Islet of Langerhans (tissue), 1 donor: ENCODE measurements around the gene MUC20.
"Not testable (repeated sequence)": the region's sequence is repeated elsewhere in the genome, so short reads cannot be mapped to it uniquely, and the experiment has no call there.

Experiments
- FAIRE-seq: peaks from one replicate; lab custom pipeline; 2011; peaks lifted over from hg19 to GRCh38; lab: Jason Lieb, UNC

Gene MUC20

DNA sequence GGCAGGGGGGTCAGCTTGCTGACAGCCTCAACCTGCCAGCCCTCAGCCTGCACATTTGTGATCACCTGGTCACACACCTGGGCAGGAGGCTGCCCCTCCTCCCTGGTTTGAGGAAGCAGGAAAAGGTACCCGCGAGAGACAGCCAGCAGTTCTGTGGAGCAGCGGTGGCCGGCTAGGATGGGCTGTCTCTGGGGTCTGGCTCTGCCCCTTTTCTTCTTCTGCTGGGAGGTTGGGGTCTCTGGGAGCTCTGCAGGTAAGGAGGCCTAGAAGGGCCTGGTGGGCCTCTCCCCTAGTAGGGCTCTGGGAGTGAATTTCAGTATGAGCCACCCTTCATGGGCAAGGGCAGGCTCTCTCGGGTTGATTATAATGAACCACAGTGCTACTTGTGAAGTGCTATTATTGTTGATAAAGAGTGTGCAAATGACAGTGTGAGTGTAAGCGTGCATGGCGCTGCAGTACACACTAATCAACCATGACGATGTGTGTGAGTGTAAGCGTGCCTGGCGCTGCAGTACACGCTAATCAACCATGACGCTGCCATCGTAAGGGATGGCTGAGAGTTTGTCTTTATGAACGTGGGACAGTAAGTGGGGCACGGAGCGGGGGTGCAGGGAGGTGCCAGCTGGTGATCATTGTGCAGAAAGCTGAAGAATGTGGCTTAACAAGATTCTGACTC lies at the start of gene MUC20:
Gene MUC20 (plus strand): TSS at position 148 of the 676 bp plus-strand sequence. CDS start 30 bp downstream, at position 178.
- not testable (repeated sequence) for FAIRE-seq

DNA sequence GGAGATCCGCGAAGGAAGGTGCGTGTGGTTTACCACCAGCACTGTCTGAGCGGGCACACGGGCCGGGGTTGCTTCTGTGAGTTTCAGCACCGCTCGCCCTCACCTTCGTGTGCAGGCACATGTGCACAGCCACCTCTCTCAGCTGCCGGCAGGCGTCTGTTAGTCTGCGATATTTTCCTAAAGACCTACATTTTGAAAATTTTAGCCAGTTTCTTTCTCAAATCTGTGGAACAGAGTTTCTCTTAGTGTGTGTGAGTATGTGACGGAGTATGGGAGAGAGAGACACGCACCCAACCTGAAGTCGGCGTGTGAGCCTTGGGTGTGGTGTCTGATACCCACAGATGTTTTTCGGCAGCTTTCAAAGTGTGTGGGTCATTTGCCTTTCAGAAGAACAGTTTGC lies 49.5 kb upstream of the MUC20 start:
- FAIRE-seq: not testable (repeated sequence)

GRCh38 chr3:195673711-195674110 lies 47.1 kb upstream of the MUC20 start:
- FAIRE-seq: not testable (repeated sequence)

DNA sequence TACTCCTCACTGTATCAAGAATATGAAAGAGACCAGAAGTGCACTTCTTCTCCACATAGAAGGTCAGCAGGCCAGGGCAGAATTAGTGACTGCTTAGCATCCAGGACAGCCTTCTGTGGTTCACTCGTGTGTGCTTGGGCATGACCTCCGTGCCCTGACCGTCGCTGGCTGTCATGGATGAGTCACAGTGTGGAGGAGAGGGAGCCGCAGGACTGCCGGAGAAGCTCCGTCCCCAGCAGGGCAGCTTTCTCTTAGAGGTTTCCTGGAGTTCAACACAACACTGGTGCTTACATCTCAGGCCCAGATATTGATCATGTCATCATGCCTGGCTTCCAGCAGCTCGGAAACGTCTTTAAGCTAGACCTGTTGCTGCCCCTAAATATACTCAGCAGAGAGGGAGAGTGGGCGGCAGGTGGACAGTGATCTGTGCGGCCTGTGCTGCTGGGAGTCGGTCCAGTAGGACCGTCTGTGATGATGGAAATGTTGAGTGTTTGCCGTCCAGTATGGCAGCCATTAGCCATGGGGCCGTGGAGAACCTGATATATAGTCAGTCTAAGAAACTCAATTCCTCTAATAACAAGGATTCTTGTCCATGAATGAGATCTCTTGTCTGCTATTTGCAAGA lies 42.3 kb upstream of the MUC20 start:
- not testable (repeated sequence) for FAIRE-seq

DNA sequence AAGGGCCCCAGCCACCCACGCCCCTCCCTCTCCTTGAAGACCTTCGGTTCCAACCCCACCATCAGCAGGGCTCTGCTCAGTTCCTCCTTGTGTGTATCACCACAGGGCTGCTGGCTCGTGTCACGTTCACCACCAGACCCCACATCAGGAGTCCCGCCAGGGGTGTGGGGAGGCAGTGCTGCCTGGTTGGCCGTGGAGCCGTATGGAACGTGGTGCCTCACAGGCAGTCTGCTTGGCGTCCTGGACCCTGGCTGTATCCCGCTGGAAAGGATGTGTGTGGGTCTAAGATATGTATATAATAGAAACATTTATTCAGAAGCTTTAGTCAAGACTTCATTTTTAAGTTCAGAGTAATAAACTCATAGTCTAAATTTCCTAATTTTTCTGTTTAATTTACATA lies 40.1 kb upstream of the MUC20 start:
- not testable (repeated sequence) for FAIRE-seq

DNA sequence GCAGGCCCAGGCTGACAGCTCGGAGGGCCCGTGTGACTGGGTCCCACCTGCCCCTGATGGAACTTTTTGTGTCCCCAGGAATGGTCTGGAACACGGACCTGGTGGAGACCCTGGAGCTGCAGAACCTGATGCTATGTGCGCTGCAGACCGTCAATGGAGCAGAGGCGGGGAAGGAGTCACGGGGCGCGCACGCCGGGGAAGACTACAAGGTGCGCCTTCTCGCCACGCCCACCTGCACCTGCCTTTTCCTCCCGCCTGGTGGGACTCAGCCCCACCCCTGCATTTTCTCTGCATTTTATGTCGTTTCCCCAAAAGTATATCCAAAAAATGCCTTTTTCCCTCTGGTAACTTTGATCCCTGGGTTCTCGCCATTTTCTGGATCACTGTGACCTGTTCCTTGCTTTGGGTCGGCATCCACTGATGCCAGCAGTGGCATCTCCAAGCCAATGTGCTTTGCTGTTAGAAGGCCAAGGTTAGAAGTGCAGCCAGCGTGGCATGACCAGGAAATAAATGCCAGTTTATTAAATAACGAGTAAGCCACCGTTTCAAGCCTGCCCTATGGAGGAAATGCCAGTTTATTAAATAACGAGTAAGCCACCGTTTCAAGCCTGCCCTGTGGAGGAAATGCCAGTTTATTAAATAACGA lies 39.2 kb upstream of the MUC20 start:
- FAIRE-seq: not testable (repeated sequence)

DNA sequence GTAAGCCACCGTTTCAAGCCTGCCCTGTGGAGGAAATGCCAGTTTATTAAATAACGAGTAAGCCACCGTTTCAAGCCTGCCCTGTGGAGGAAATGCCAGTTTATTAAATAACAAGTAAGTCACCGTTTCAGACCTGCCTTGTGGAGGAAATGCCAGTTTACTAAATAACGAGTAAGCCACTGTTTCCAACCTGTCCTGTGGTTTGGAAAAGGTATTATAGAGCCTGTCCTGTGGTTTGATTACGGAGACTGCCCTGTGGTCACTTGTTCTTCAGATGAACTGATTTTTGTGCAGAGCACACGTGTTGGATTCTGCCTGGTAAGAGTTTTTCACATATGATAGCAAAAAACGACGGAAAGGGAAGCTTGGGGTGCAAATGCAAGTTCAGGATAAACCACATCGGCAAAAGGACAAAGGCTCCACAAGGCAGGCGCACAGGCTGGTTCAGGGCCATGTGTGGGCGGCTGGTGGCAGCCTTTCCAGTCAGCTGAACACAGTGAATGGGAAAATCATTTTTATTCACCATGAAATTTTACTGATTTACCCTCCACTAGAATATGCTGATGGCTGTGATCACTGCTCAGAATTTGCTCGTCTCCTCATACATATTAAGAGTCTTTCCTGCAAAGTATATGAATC lies 38.6 kb upstream of the MUC20 start:
- FAIRE-seq: not testable (repeated sequence)

DNA sequence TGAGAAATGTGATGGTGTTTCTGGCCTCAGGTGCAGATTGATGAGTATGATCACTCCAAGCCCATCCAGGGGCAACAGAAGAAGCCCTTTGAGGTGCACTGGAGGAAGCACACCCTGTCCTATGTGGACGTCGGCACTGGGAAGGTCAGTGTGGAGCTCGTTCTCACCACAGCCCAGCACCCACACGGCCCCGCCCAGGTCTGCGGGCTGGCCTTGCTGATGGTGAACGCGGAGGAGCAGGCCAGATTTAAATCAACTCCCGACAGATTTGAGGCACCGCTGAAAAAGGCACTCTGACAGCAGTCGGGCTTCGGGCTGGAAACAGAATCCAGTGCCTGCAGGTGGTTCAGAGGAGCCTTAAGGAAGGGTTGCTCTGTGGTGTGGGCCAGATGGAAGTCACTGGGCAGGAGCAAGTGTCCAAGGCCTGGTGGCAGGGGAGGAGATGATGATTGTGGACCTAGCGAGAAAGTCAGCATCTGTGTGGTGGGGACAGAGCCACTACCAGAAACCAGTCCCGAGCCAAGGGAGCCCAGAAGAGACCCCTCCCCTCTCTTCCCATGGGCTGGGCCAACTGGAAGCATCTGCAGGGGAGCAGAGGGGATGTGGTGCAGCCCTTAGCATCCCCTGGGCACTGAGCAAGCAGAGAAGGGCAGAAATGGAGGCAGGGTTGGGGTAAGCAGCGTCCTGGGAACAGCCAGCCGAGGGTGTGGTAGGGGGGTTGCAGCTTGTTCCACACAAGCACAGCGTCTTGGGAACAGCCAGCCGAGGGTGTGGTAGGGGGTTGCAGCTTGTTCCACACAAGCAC lies 36.9 kb upstream of the MUC20 start:
- FAIRE-seq: not testable (repeated sequence)

GRCh38 chr3:195684527-195685257 lies 36.1 kb upstream of the MUC20 start:
- not testable (repeated sequence) for FAIRE-seq

- not testable (repeated sequence) for FAIRE-seq
Observed at GRCh38 chr3:195686537-195687208, 34.1 kb upstream of the MUC20 start.

- FAIRE-seq: not testable (repeated sequence)
Observed at GRCh38 chr3:195687209-195687760, 33.5 kb upstream of the MUC20 start.

DNA sequence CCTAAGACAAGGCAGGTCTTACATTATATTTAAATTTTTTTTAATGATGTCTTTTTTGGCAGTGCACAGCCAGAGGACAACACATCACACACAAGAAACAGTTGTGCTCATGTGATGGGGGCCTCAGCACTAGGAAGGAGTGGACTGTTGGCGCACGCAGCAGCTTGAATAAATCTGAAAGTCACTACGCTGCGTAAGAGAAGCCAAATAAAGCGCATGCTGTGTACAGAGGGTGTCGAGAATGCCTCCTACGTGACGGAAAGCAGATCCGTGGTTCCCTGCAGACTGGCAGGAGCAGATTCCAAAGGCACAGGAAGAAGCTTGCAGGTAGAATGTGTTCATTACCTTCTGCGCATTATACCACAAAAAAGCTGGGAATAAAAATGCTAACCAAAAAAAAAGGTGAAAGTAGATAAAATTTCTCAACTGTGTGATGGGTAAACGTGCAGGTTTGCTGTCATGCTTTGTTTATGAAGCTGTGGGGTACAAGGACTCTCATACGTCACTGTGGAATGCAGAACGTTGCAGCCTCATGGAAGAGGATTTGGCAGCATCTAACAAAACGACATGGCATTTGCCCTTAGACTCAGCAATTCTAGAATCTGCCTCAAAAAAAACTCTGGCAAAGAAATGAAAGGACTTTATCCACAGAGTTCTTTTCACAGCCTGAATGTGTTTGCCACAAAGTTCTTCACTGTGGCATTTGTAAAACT lies 32.2 kb upstream of the MUC20 start:
- FAIRE-seq: not testable (repeated sequence)

GRCh38 chr3:195689184-195690070 lies 31.4 kb upstream of the MUC20 start:
- not testable (repeated sequence) for FAIRE-seq

- FAIRE-seq: no peak
Observed at GRCh38 chr3:195690951-195691350, 29.8 kb upstream of the MUC20 start.

- FAIRE-seq: not testable (repeated sequence)
Observed at GRCh38 chr3:195691596-195692353, 29.0 kb upstream of the MUC20 start.

DNA sequence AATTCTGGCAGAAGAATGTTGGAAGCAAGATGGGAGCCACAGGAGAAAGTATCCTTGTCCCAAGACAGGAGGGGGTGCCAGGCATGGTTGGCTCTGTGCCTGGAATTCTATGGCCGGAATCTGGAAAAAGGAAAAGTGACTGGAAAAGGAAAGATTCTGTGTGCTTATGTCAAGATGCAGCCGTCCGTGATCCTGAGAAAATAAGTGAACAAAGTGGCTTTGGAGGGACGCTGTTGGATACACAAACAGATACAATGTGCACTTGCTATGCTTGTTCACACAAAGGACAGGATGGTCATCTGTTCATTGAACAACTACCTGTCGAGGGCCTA lies 28.5 kb upstream of the MUC20 start:
- FAIRE-seq: no peak

DNA sequence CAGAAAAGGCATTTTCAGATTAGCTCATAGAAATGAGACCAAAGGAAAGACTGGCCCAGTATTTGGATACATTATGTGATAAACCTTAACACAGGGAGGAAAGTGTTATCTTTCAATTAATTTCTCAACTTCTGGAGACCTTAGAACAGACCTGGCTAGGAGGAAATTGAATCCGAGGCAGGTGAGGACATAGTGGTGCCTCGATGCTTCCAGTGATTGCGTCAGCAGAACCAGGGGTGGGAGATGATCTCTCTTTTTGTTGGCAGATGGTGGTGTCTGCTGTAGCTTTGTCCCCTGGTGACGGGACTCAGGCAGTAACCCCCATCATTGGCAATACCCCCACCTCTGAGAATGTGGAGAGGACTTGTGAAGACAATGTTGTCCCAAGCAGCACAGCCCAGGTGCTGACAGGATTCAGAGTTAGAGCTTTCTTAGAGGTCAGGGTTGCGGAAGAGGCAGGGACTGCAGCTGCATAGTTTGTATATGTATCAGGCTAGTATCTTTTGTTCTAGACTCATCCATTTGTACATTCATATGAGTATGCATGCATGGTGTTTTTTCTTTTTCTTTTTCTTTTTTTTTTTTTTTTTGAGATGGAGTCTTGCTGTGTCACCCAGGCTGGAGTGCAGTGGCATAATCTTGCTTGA lies 27.9 kb upstream of the MUC20 start:
- FAIRE-seq: no peak
